VCaP (cell line): ENCODE measurements around the gene PDE9A.
A peak's percentile ranks its signal among the peaks of the same experiment; 100 is the strongest.

Experiments used
- H3K27ac ChIP-seq: fragments of 450-650 bp; 2 replicates; pipeline ENCODE4 v1.5.1; 2017
- TF ChIP-seq, protein P1 (sequence below): fragments of 450-650 bp; conservative IDR thresholded peaks from 2 replicates; pipeline ENCODE4 v1.5.1; 2017; ENCODE audit warnings: mild to moderate bottlenecking, moderate library complexity

Gene PDE9A

DNA sequence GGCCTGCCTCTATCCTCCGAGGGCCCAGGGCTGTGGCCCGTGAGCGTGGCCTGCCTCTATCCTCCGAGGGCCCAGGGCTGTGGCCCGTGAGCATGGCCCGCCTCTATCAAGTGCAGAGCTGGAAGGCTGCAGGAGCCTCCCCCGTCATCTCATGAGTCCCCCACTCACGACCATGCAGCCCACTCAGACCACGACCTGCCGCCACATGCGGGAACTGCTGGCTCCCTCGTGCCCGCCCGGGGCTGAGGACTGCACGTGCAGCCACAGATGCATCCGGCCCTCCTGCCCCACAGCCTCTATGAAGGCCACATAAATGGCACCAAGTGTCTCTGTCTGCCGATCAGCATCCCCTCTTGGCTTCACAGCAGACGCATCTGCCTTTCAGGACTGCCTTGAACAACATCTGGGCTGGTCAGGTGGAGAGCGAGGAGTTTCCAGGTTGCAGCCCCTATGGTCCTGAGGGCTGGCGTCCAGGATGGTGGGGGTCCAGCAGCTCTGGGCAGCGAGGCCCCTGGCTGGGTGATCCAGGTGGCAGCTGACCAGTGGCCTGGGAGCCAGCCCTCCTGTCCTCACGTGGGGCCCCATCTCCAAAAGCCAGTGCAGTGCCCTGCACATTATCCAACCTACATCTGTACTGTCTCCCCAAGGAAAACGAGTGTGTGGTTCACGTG lies 103.3 kb downstream of the PDE9A start:
- TF ChIP-seq, protein P1, sequence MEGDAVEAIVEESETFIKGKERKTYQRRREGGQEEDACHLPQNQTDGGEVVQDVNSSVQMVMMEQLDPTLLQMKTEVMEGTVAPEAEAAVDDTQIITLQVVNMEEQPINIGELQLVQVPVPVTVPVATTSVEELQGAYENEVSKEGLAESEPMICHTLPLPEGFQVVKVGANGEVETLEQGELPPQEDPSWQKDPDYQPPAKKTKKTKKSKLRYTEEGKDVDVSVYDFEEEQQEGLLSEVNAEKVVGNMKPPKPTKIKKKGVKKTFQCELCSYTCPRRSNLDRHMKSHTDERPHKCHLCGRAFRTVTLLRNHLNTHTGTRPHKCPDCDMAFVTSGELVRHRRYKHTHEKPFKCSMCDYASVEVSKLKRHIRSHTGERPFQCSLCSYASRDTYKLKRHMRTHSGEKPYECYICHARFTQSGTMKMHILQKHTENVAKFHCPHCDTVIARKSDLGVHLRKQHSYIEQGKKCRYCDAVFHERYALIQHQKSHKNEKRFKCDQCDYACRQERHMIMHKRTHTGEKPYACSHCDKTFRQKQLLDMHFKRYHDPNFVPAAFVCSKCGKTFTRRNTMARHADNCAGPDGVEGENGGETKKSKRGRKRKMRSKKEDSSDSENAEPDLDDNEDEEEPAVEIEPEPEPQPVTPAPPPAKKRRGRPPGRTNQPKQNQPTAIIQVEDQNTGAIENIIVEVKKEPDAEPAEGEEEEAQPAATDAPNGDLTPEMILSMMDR = no peak
- H3K27ac ChIP-seq = 0 out of 2 replicates have a peak overlapping the region, but pooled peaks have one; percentile 9

DNA sequence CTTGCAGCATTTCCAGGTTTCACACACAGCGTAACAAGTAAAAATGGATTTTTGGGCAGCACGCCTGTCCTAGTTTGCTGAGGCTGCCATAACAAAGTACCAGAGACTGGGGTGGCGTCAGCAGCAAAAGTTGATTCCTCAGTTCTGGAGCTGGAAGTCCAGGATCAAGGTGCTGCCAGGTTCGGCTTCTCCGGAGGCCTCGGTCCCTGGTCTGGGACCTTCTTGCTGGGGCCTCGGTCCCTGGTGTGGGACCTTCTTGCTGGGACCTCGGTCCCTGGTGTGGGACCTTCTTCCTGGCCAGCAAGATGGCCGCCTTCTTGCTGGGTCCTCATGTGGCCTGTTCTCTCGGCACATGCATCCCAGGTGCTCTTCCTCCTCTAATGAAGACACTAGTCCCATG lies 104.0 kb downstream of the PDE9A start:
- H3K27ac ChIP-seq = peak overlapping the region; percentile 9; the same call in 1 of the 2 replicates
- TF ChIP-seq, protein P1 = no peak

DNA sequence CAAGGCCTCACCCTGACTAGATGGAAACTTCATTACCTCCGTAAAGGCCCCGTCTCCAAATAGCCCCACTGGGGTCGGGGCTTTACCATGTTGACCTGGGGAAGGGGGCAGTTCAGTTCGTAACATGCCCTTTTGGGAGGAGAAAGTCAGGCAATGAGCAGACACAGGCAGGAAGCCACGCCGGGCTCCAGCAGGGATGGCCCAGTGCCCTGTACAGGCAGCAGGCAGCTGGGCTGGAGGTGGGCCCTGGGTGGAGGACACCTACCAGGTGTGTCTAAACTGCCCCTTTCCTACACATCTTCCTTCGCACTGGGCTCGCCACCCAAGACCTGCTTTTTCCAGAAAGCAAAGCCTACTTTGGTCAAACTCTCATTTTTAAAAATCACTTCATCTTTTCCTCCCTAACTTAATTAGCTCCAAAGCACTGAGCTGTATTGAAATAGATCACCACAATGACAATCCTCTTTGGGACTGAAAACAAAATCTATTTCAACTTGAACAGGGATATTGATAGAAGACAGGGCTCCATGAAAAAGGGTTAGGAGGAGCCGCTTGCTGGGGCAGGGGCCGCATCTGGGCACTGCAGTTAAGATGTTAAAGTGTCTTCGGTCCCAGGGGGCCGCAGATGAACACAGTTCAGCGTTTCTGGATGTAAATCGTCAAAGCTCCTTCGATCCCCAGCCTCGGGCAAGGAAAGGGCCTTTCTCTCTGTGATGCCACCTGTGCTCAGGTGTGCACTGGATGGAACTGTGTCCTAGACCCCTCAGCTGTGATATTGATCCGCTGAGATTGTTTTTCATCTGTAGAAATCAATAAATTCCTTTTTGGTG lies 104.6 kb downstream of the PDE9A start:
- H3K27ac ChIP-seq = peak overlapping the region; percentile 22; the same call in 1 of the 2 replicates

DNA sequence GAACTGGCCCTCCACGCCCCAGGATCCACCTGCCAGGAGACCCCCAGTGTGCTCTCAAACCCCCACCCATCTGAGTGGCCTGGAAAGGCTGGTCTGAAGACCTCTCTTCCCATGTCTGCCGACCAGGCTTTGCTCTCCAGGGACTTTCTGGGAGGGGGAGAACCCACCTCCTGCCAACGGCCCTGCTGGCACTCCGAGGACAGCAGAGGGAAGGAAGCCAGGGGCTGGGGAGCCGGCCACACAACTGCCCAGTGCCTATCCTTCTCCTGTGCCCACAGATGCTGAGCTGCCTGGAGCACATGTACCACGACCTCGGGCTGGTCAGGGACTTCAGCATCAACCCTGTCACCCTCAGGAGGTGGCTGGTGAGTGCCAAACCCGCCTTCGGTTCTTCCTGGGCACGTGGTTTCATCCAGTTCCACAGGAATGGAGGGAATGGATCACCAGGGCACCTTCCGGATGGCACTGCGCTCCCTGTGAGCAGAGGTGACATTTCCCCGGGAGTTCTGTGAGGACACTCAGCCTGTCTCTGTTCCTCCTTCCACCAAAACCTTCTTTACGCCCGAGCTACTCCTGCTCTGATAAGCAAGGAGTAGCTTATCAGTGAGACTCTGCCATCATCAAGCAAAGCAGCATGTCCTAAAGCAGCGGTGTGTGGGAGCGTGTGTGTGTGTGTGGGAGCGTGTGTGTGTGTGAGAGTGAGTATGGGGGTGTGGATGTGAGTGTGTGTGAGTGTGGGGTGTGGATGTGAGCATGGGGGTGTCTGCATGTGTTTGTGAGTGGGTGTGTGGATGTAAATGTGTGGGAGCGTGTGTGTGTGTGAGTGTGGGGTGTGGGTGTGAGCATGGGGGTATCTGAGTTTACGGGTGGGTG lies 105.5 kb downstream of the PDE9A start:
- TF ChIP-seq, protein P1 = no peak
- peak overlapping the region; percentile 22; the same call in 1 of the 2 replicates for H3K27ac ChIP-seq

More for the DNA sequence above, 104.6 kb downstream of the PDE9A start:
- TF ChIP-seq, protein P1 = no peak

DNA sequence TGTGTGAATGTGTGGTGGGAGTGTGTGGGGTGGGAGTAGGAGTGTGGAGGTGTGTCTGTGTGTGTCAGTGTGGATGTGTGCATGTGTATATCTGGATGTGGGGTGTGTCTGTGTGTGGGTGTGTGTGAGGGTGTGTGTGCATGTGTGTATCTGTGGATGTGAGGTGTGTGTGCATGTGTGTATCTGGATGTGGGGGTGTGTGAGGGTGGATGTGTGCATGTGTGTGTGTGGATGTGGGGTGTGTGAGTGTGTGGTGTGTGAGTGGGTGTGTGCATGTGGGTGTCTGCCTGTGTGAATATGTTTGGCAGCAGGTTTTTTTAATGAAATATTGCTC lies 106.1 kb downstream of the PDE9A start:
- peak overlapping the region; percentile 22; the same call in 1 of the 2 replicates for H3K27ac ChIP-seq

DNA sequence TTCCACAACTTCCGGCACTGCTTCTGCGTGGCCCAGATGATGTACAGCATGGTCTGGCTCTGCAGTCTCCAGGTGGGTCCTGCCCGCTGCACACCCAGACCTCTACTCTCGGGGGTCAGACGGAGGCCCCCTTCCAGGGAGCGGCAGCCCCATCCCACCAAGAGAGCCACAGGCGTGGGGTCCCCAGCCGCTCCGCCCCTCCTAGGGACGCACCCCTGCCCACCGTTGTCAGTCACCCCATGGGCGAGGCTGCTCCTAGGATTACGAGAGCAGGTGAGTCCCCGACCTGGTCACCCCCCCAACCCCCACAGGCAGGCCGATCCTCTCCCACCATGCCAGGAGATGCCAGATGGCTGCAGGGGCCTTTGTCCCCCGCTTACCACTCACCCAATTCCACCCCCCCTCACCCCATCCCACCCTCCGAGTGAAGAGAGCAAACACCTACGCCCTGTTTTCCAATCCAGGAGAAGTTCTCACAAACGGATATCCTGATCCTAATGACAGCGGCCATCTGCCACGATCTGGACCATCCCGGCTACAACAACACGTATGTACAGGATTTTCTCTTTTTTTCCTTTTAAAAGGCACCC lies 107.0 kb downstream of the PDE9A start:
- TF ChIP-seq, protein P1 = no peak
- H3K27ac ChIP-seq = peak overlapping the region; percentile 22; the same call in 1 of the 2 replicates

More for the DNA sequence above, 106.1 kb downstream of the PDE9A start:
- TF ChIP-seq, protein P1 = no peak
